Osteocyte (in vitro differentiated cells): ENCODE measurements around the gene CTTNBP2. TPM values are rescaled to one million over a fixed set of nuclear protein-coding genes. Genes with fewer than 3 reads are reported as not detected.

Source experiments
- DNase-seq: peaks from one replicate; pipeline ENCODE4 v3.0.0; 2021; ENCODE audit warnings: mixed read lengths; ENCODE audit not compliant: unreplicated experiment; ENCODE audit errors: extremely low spot score
- H3K27ac Mint-ChIP-seq: one replicate; pipeline ENCODE4 v1.8.0; 2021; ENCODE audit warnings: mild to moderate bottlenecking, mixed read lengths; ENCODE audit not compliant: unreplicated experiment
- H3K27me3 Mint-ChIP-seq: one replicate; pipeline ENCODE4 v1.8.0; 2021; ENCODE audit warnings: mixed read lengths; ENCODE audit not compliant: unreplicated experiment
- H3K36me3 Mint-ChIP-seq: one replicate; pipeline ENCODE4 v1.8.0; 2021; ENCODE audit warnings: mixed read lengths; ENCODE audit not compliant: unreplicated experiment
- H3K4me1 Mint-ChIP-seq: one replicate; pipeline ENCODE4 v1.8.0; 2021; ENCODE audit warnings: mixed read lengths; ENCODE audit not compliant: unreplicated experiment
- H3K4me3 Mint-ChIP-seq: one replicate; pipeline ENCODE4 v1.8.0; 2021; ENCODE audit warnings: mild to moderate bottlenecking, moderate library complexity, mixed read lengths; ENCODE audit not compliant: unreplicated experiment
- H3K9me3 Mint-ChIP-seq: one replicate; pipeline ENCODE4 v1.8.0; 2021; ENCODE audit warnings: mixed read lengths; ENCODE audit not compliant: unreplicated experiment
- CTCF ChIP-seq: fragments of 200-600 bp; sonication (generic); IDR thresholded peaks from 2 replicates; pipeline ENCODE4 v1.5.0; 2021; ENCODE audit warnings: antibody characterized with exemption, mild to moderate bottlenecking, moderate library complexity
- total RNA-seq: library from RNA; stranded (reverse); gene quantifications from 2 replicates; pipeline ENCODE4 v1.2.1, GENCODE V29; 2021

CTTNBP2 gene
- total RNA-seq, 1 donor from 2014 or later, result 2.3 TPM

GRCh38 chr7:117675497-117676435, 197.5 kb downstream of the CTTNBP2 start:
- Mint-ChIP-seq H3K4me3 (no peak overlapping the region), H3K4me1 (no peaks in the 10 kb centered on the region), H3K27me3 (peaks cover 16% of the 10 kb centered on the region), H3K9me3 (no peaks in the 10 kb centered on the region), H3K36me3 (no peaks in the 10 kb centered on the region), H3K27ac (no peak overlapping the region)
- no peak for DNase-seq
- no peak for TF ChIP-seq CTCF

- H3K9me3 Mint-ChIP-seq, result no peaks in the 10 kb centered on the region
- peaks cover 16% of the 10 kb centered on the region for H3K27me3 Mint-ChIP-seq
- no peak for DNase-seq
- no peak overlapping the region for H3K4me3 Mint-ChIP-seq
- H3K36me3 Mint-ChIP-seq, result no peaks in the 10 kb centered on the region
- no peak overlapping the region for H3K27ac Mint-ChIP-seq
- no peaks in the 10 kb centered on the region for H3K4me1 Mint-ChIP-seq
- TF ChIP-seq CTCF, result no peak
These were observed 198.6 kb downstream of the CTTNBP2 start for GRCh38 chr7:117674617-117675016.

GRCh38 chr7:117673839-117674238, 199.4 kb downstream of the CTTNBP2 start:
- no peaks in the 10 kb centered on the region for H3K36me3 Mint-ChIP-seq
- TF ChIP-seq CTCF, result peak; percentile 63
- H3K4me3 Mint-ChIP-seq, result no peak overlapping the region
- no peaks in the 10 kb centered on the region for H3K4me1 Mint-ChIP-seq
- DNase-seq, result no peak
- no peaks in the 10 kb centered on the region for H3K9me3 Mint-ChIP-seq
- H3K27ac Mint-ChIP-seq, result no peak overlapping the region
- H3K27me3 Mint-ChIP-seq, result peaks cover 16% of the 10 kb centered on the region

GRCh38 chr7:117673367-117673766, 199.9 kb downstream of the CTTNBP2 start:
- Mint-ChIP-seq H3K4me1 (no peaks in the 10 kb centered on the region), H3K27me3 (peaks cover 16% of the 10 kb centered on the region), H3K36me3 (no peaks in the 10 kb centered on the region), H3K4me3 (no peak overlapping the region), H3K27ac (no peak overlapping the region), H3K9me3 (no peaks in the 10 kb centered on the region)
- TF ChIP-seq CTCF, result no peak
- no peak for DNase-seq

GRCh38 chr7:117672453-117672852, 200.8 kb downstream of the CTTNBP2 start:
- TF ChIP-seq CTCF, result no peak
- no peak overlapping the region for H3K27ac Mint-ChIP-seq
- no peaks in the 10 kb centered on the region for H3K36me3 Mint-ChIP-seq
- H3K9me3 Mint-ChIP-seq, result no peaks in the 10 kb centered on the region
- peaks cover 16% of the 10 kb centered on the region for H3K27me3 Mint-ChIP-seq
- H3K4me1 Mint-ChIP-seq, result peaks cover under 1% of the 10 kb centered on the region
- no peak overlapping the region for H3K4me3 Mint-ChIP-seq
- no peak for DNase-seq
